Calu3 (cell line): ENCODE data around the gene MRPL49. TPM values are rescaled to one million over a fixed set of nuclear protein-coding genes. Genes with fewer than 3 reads are reported as not detected.

Experiments used
- Bru-seq: library from RNA; stranded (reverse); fragments of 400-500 nt; gene quantifications from one replicate; lab custom pipeline; 2021; lab: Mats Ljungman, UMichigan
- BruChase-seq, 2 experiments: library from RNA; stranded (reverse); fragments of 400-500 nt; gene quantifications; one replicate each; lab custom pipeline; 2021; lab: Mats Ljungman, UMichigan
- BruUV-seq: library from RNA; stranded (reverse); fragments of 400-500 nt; replicated peaks from 2 replicates; lab custom pipeline; 2021; lab: Mats Ljungman, UMichigan
- CTCF ChIA-PET: fragments of 300-600 bp; sonication (Branson Sonifier 250); formaldehyde crosslinking; loops from one replicate; lab custom pipeline; 2022; ENCODE audit warnings: antibody characterized with exemption; lab: Charles Lee
- DNase-seq: peaks from one replicate; pipeline ENCODE4 v3.0.0; 2022
- H3K27ac Mint-ChIP-seq: one replicate; pipeline ENCODE4 v1.8.0; 2022; ENCODE audit warnings: mixed read lengths; ENCODE audit not compliant: unreplicated experiment
- H3K27me3 Mint-ChIP-seq: one replicate; pipeline ENCODE4 v1.8.0; 2022; ENCODE audit warnings: mixed read lengths; ENCODE audit not compliant: unreplicated experiment
- H3K36me3 Mint-ChIP-seq: one replicate; pipeline ENCODE4 v1.8.0; 2022; ENCODE audit warnings: mild to moderate bottlenecking, moderate library complexity, mixed read lengths; ENCODE audit not compliant: insufficient read depth, unreplicated experiment
- H3K4me1 Mint-ChIP-seq: one replicate; pipeline ENCODE4 v1.8.0; 2022; ENCODE audit warnings: mild to moderate bottlenecking, low read depth, mixed read lengths; ENCODE audit not compliant: unreplicated experiment
- H3K4me3 Mint-ChIP-seq: one replicate; pipeline ENCODE4 v1.8.0; 2022; ENCODE audit warnings: mild to moderate bottlenecking, low read depth, moderate library complexity, mixed read lengths; ENCODE audit not compliant: unreplicated experiment
- H3K9me3 Mint-ChIP-seq: one replicate; pipeline ENCODE4 v1.8.0; 2022; ENCODE audit warnings: low read depth, mixed read lengths; ENCODE audit not compliant: unreplicated experiment
- CTCF ChIP-seq: fragments of 200-600 bp; IDR thresholded peaks from one replicate; pipeline ENCODE4 v1.8.0; 2022; ENCODE audit warnings: antibody characterized with exemption; ENCODE audit not compliant: unreplicated experiment
- intact Hi-C: fragments of 100-400 bp; cut with micrococcal nuclease; formaldehyde crosslinking; loops from one replicate; pipeline ENCODE4 v1.10.0; 2022; ENCODE audit not compliant: unreplicated experiment
- long read RNA-seq: library from polyadenylated mRNA; stranded (forward); transcript quantifications from one replicate; pipeline ENCODE4 v2.0.0, GENCODE V29; 2022
- total RNA-seq: library from RNA; stranded (reverse); gene quantifications from 2 replicates; pipeline ENCODE4 v1.2.3, GENCODE V29; 2022

Gene MRPL49
- 84.1 and 97.9 TPM in 2 replicates for total RNA-seq
- percentile 82 among the genes with signal in this experiment for Bru-seq, nascent RNA
- percentile 96 among the genes with signal in this experiment for BruChase-seq, experiment 1, labeled RNA remaining after a 6-hour chase
- BruChase-seq, experiment 2, labeled RNA remaining after a 2-hour chase, result percentile 94 among the genes with signal in this experiment
- long read RNA-seq, transcript MRPL49-202 (4 exons, 2,065 nt), result minor isoform, 5 of 334 reads
- long read RNA-seq, transcript MRPL49-201 (4 exons, 2,019 nt), result major isoform, 314 of 334 reads
- long read RNA-seq, partial matches to known transcripts, result 1 of 334 reads
- long read RNA-seq, other reads (novel, unspliced or antisense), result 13 of 334 reads

GRCh38 chr11:65121865-65122696, at the start of gene MRPL49, which contains the start of gene FAU:
TSS of gene MRPL49 (plus strand) at chr11:65122321. CDS start at chr11:65122347, 26 bp downstream.
TSS of gene FAU (minus strand) at chr11:65122134. CDS start at chr11:65121813, 321 bp downstream.
- H3K27ac Mint-ChIP-seq, result peak within 1 kb of the TSS; percentile 99
- intact Hi-C loops, result no loop called here
- peaks cover 85% of the 10 kb centered on the region for H3K36me3 Mint-ChIP-seq
- peak; percentile 99 for DNase-seq
- peak within 1 kb of the TSS; percentile 98 for H3K4me3 Mint-ChIP-seq
- H3K4me1 Mint-ChIP-seq, result peaks cover 25% of the 10 kb centered on the region
- no peaks in the 10 kb centered on the region for H3K9me3 Mint-ChIP-seq
- BruUV-seq, result TSS peak; percentile 72
- H3K27me3 Mint-ChIP-seq, result no peaks in the 10 kb centered on the region
- TF ChIP-seq CTCF, result no peak
- CTCF ChIA-PET, result interaction anchor here (0.6 to 1.8 kb wide), 10 partner anchors 9 to 381 kb away, joined by 3 to 14 read pairs (median 4); partner anchors contain the start of genes CAPN1, SAC3D1 and SYVN1

GRCh38 chr11:65072631-65072966, 49.5 kb upstream of the MRPL49 start:
- no TSS peak for BruUV-seq
- Mint-ChIP-seq H3K27me3 (no peaks in the 10 kb centered on the region), H3K36me3 (no peaks in the 10 kb centered on the region), H3K9me3 (no peaks in the 10 kb centered on the region), H3K4me1 (no peaks in the 10 kb centered on the region), H3K27ac (no peak overlapping the region), H3K4me3 (no peak overlapping the region)
- intact Hi-C loops, result no loop called here
- DNase-seq, result no peak
- CTCF ChIA-PET, result interaction anchor here (0.7 kb wide), 1 partner anchor 285 kb away, joined by 3 read pairs; no protein-coding TSS in a partner anchor
- no peak for TF ChIP-seq CTCF

GRCh38 chr11:65077451-65077850, 44.7 kb upstream of the MRPL49 start:
- Mint-ChIP-seq H3K4me3 (no peak overlapping the region), H3K9me3 (no peaks in the 10 kb centered on the region), H3K4me1 (peaks cover 26% of the 10 kb centered on the region), H3K27ac (no peak overlapping the region), H3K36me3 (peaks cover 22% of the 10 kb centered on the region), H3K27me3 (no peaks in the 10 kb centered on the region)
- no peak for TF ChIP-seq CTCF
- CTCF ChIA-PET, result interaction anchor here (1.2 kb wide), 1 partner anchor 50 kb away, joined by 3 read pairs; the partner anchor contains the start of gene SNX15
- no TSS peak for BruUV-seq
- intact Hi-C loops, result no loop called here
- DNase-seq, result no peak

- intact Hi-C loops, result no loop called here
- TF ChIP-seq CTCF, result peak; percentile 81
- Mint-ChIP-seq H3K4me3 (no peak overlapping the region), H3K4me1 (peaks cover 33% of the 10 kb centered on the region), H3K27ac (no peak overlapping the region), H3K36me3 (peaks cover 29% of the 10 kb centered on the region), H3K9me3 (no peaks in the 10 kb centered on the region), H3K27me3 (no peaks in the 10 kb centered on the region)
- DNase-seq, result peak; percentile 77
- no TSS peak for BruUV-seq
- CTCF ChIA-PET, result interaction anchor here (0.6 to 1.2 kb wide), 3 partner anchors 44 to 240 kb away, joined by 3 to 6 read pairs (median 3); partner anchors contain the start of genes FAU, MRPL49 and SNX15
Measured at GRCh38 chr11:65078151-65078550, 44.0 kb upstream of the MRPL49 start.
